Fibroblast of lung (primary cell): Measurements from ENCODE around the gene DMBT1. TPM values are rescaled to one million over a fixed set of nuclear protein-coding genes. Genes with fewer than 3 reads are reported as not detected.

Experiments used
- DNase-seq, 2 donors: peaks; one replicate each; pipeline versions ENCODE4 v3.0.0 to v3.0.0-alpha.2; 2010; ENCODE audit warnings: low read depth in 2 of 2
- H2AFZ ChIP-seq: 2 replicates; pipeline ENCODE4 v1.5.1; 2012; ENCODE audit warnings: low read length, control low read depth, inconsistent platforms
- H3K27ac ChIP-seq: 2 replicates; pipeline ENCODE4 v1.5.1; 2011; ENCODE audit warnings: low read length, control low read depth; ENCODE audit not compliant: insufficient read depth
- H3K27me3 ChIP-seq: 2 replicates; pipeline ENCODE4 v1.5.1; 2011; ENCODE audit warnings: mild to moderate bottlenecking, low read length; ENCODE audit not compliant: control insufficient read depth, insufficient read depth
- H3K36me3 ChIP-seq: 2 replicates; pipeline ENCODE4 v1.5.1; 2011; ENCODE audit warnings: low read length; ENCODE audit not compliant: control insufficient read depth, insufficient read depth
- H3K4me1 ChIP-seq: 2 replicates; pipeline ENCODE4 v1.5.1; 2011; ENCODE audit warnings: low read length; ENCODE audit not compliant: control insufficient read depth, insufficient read depth; ENCODE audit errors: extremely low read depth
- H3K4me2 ChIP-seq: 2 replicates; pipeline ENCODE4 v1.5.1; 2011; ENCODE audit warnings: low read length, control low read depth; ENCODE audit not compliant: insufficient read depth; ENCODE audit errors: extremely low read depth
- H3K4me3 ChIP-seq, 4 experiments: fragments of 200-600 bp in 1 of 4; sonication (generic) in 1 of 4; replicated peaks in 1 of 4; 2 replicates each; pipeline ENCODE4 v1.5.1; 2011 to 2016; ENCODE audit warnings: low read length in 4 of 4, low read depth in 3 of 4, mild to moderate bottlenecking in 3 of 4, control low read depth in 2 of 4, inconsistent platforms in 1 of 4, mixed read lengths in 1 of 4; ENCODE audit not compliant: insufficient read depth in 1 of 4; ENCODE audit errors: control extremely low read depth in 1 of 4
- H3K79me2 ChIP-seq: 2 replicates; pipeline ENCODE4 v1.5.1; 2012; ENCODE audit warnings: mild to moderate bottlenecking, low read length, inconsistent platforms; ENCODE audit not compliant: control insufficient read depth, insufficient read depth
- H3K9ac ChIP-seq: 2 replicates; pipeline ENCODE4 v1.5.1; 2011; ENCODE audit warnings: mild to moderate bottlenecking, low read length, control low read depth; ENCODE audit not compliant: insufficient read depth
- H3K9me3 ChIP-seq: 2 replicates; pipeline ENCODE4 v1.5.1; 2012; ENCODE audit warnings: low read depth, low read length; ENCODE audit not compliant: control insufficient read depth, insufficient read depth
- H4K20me1 ChIP-seq: 2 replicates; pipeline ENCODE4 v1.5.1; 2011; ENCODE audit warnings: low read length; ENCODE audit not compliant: control insufficient read depth, insufficient read depth; ENCODE audit errors: extremely low read depth
- EZH2 ChIP-seq: IDR thresholded peaks from 2 replicates; pipeline ENCODE4 v1.5.1; 2012; ENCODE audit warnings: low read length, control low read depth, mild to moderate bottlenecking; ENCODE audit errors: missing control alignments
- polyA plus RNA-seq, 2 donors: library from polyadenylated mRNA; depleted of rRNA in 1 of 2; stranded (reverse) in 1 of 2; unstranded in 1 of 2; fragments of >200 nt; gene quantifications; 2 replicates each; pipeline ENCODE4 v1.2.1, GENCODE V29; 2011 to 2012; ENCODE audit warnings: missing spikeins in 1 of 2
- total RNA-seq: library from RNA; depleted of rRNA; stranded (reverse); fragments of >200 nt; gene quantifications from 2 replicates; pipeline ENCODE4 v1.2.1, GENCODE V29; 2014
- TF ChIP-seq, protein P1 (sequence below), 2 donors: IDR thresholded peaks in 1 of 2; conservative IDR thresholded peaks in 1 of 2; 1 replicate in 1 of 2; 2 replicates in 1 of 2; pipeline ENCODE4 v1.5.1; 2011 to 2012; ENCODE audit warnings: low read length in 2 of 2, control low read depth in 1 of 2, inconsistent platforms in 1 of 2, low read depth in 1 of 2, mild to moderate bottlenecking in 1 of 2

DMBT1 gene
- total and polyA plus RNA-seq, 2 donors (not counting 1 experiment from before 2014, with no cell fraction given), result under 0.01 TPM; not detected in 1

DNA sequence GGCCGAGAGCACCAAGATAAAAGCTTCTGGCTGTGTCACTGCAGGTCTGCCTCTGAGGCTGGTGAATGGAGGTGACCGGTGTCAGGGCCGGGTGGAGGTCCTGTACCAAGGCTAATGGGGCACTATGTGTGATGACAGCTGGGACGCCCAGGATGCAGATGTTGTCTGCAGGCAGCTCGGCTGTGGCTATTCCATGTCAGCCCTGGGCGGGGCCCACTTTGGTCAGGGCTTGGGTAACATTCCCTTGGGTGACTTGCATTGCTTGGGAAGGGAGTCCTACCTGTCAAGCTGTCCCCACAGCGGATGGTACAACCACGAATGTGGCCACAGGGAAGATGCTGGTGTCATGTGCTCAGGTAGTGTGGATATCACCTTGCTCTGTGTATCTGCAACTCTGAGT lies 8.0 kb downstream of the DMBT1 start:
- Histone ChIP-seq H3K9me3 (no peaks in the 10 kb centered on the region), H3K9ac (no peak overlapping the region), H3K36me3 (no peaks in the 10 kb centered on the region), H2AFZ (no peak overlapping the region), H3K27ac (no peak overlapping the region), H3K27me3 (peaks cover 3% of the 10 kb centered on the region), H3K79me2 (no peaks in the 10 kb centered on the region), H3K4me2 (no peak overlapping the region), H4K20me1 (no peaks in the 10 kb centered on the region), H3K4me1 (no peaks in the 10 kb centered on the region), H3K4me3 (no peak overlapping the region)
- no peak for DNase-seq
- TF ChIP-seq, protein P1, sequence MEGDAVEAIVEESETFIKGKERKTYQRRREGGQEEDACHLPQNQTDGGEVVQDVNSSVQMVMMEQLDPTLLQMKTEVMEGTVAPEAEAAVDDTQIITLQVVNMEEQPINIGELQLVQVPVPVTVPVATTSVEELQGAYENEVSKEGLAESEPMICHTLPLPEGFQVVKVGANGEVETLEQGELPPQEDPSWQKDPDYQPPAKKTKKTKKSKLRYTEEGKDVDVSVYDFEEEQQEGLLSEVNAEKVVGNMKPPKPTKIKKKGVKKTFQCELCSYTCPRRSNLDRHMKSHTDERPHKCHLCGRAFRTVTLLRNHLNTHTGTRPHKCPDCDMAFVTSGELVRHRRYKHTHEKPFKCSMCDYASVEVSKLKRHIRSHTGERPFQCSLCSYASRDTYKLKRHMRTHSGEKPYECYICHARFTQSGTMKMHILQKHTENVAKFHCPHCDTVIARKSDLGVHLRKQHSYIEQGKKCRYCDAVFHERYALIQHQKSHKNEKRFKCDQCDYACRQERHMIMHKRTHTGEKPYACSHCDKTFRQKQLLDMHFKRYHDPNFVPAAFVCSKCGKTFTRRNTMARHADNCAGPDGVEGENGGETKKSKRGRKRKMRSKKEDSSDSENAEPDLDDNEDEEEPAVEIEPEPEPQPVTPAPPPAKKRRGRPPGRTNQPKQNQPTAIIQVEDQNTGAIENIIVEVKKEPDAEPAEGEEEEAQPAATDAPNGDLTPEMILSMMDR (conservative IDR thresholded peaks at IDR 0.05 in 1 of 2, IDR thresholded peaks at IDR 0.05 in 1 of 2; ENCODE audit: low read depth in 1 of 2, low read length in 2 of 2), result no peak
- no peak for TF ChIP-seq EZH2

DNA sequence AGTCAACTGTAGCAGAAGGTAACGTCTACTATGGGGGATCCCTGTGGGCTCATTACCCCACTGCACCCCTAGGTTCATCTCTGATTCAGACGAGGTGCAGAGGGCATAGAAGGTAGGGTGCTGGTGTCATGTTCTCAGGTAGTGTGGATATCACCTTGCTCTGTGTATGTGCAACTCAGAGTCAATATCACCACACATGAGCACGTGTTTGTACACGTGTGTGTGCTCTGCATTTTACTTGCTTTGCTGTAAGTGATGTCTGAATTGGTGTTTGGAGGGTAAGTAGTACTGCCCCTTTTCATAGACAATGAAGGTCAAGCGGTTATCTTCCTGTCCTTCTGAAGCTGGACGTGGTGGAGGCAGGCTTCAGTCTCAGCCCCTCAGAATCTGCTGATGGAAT lies 10.4 kb downstream of the DMBT1 start:
- TF ChIP-seq, protein P1 (conservative IDR thresholded peaks at IDR 0.05 in 1 of 2, IDR thresholded peaks at IDR 0.05 in 1 of 2; ENCODE audit: low read depth in 1 of 2, low read length in 2 of 2), result no peak
- no peak for TF ChIP-seq EZH2
- no peak overlapping the region for H3K27ac ChIP-seq
- no peaks in the 10 kb centered on the region for H3K36me3 ChIP-seq
- H2AFZ ChIP-seq, result no peak overlapping the region
- H4K20me1 ChIP-seq, result no peaks in the 10 kb centered on the region
- DNase-seq, result no peak
- H3K9me3 ChIP-seq, result no peaks in the 10 kb centered on the region
- H3K27me3 ChIP-seq, result no peaks in the 10 kb centered on the region
- H3K4me2 ChIP-seq, result no peak overlapping the region
- H3K4me1 ChIP-seq, result no peaks in the 10 kb centered on the region
- H3K9ac ChIP-seq, result no peak overlapping the region
- no peaks in the 10 kb centered on the region for H3K79me2 ChIP-seq
- H3K4me3 ChIP-seq, result no peak overlapping the region

DNA sequence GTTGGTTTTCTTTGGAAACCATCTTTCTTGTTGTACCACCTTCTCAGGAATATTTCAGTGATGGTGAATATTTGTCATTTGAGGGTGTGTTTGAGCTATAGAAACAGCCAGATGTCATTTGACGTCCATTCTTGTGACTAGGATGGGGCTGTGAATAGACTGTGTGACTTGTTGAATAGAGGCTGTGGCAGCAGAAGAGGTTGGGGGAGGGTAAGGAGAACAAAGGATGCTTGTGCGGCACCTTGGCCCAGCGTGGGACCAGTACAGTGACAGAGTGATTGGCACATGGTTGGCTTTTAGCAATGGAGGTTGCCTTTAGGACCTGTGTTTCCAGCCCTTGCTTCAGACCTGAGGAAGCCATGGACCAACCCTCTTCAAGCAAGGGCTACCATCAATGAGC lies 11.3 kb downstream of the DMBT1 start:
- DNase-seq, result no peak
- Histone ChIP-seq H3K4me3 (no peak overlapping the region), H2AFZ (no peak overlapping the region), H3K27ac (no peak overlapping the region), H3K9me3 (no peaks in the 10 kb centered on the region), H3K4me1 (no peaks in the 10 kb centered on the region), H3K27me3 (no peaks in the 10 kb centered on the region), H4K20me1 (no peaks in the 10 kb centered on the region), H3K9ac (no peak overlapping the region), H3K36me3 (no peaks in the 10 kb centered on the region), H3K4me2 (no peak overlapping the region), H3K79me2 (no peaks in the 10 kb centered on the region)
- TF ChIP-seq EZH2, result no peak
- TF ChIP-seq, protein P1 (conservative IDR thresholded peaks at IDR 0.05 in 1 of 2, IDR thresholded peaks at IDR 0.05 in 1 of 2; ENCODE audit: low read depth in 1 of 2, low read length in 2 of 2), result no peak
